B cell (primary cell): ENCODE results near the gene KLHL3. TPM values are rescaled to one million over a fixed set of nuclear protein-coding genes. Genes with fewer than 3 reads are reported as not detected.

Source experiments
- ATAC-seq: fragments of 200-7000 bp; cut with Tn5 transposase; one replicate; pipeline ENCODE4 v1.10.0; 2021; ENCODE audit warnings: low read depth, mild to moderate bottlenecking, moderate number of reproducible peaks, moderate library complexity
- CTCF ChIA-PET: fragments of 350-600 bp; sonication (Branson Sonifier 250); formaldehyde crosslinking; loops from one replicate; lab custom pipeline; 2021; ENCODE audit warnings: antibody characterized with exemption, inconsistent platforms; lab: Charles Lee
- POLR2A ChIA-PET: fragments of 350-600 bp; sonication (Branson Sonifier 250); formaldehyde crosslinking; loops from one replicate; lab custom pipeline; 2021; ENCODE audit warnings: antibody characterized with exemption; lab: Charles Lee
- DNase-seq: peaks from one replicate; pipeline ENCODE4 v3.0.0; 2013
- H2AFZ ChIP-seq: 2 replicates; pipeline ENCODE4 v1.6.1; 2012; ENCODE audit warnings: mild to moderate bottlenecking, low read depth, low read length; ENCODE audit not compliant: insufficient read depth, poor library complexity, severe bottlenecking
- H3K27ac ChIP-seq, 2 donors: 1 replicate in 1 of 2; 2 replicates in 1 of 2; pipeline ENCODE4 v1.5.1; 2012 to 2013; ENCODE audit warnings: low read length in 2 of 2, mild to moderate bottlenecking in 2 of 2, moderate library complexity in 1 of 2
- H3K27me3 ChIP-seq, 4 experiments: fragments of 200-600 bp in 1 of 4; sonication (generic) in 1 of 4; replicated peaks in 1 of 4; 1 replicate in 2 of 4; 2 replicates in 2 of 4; pipeline versions ENCODE4 v1.6.1 to v1.7.0; 2013 to 2016; ENCODE audit warnings: low read length in 3 of 4, mild to moderate bottlenecking in 2 of 4, mixed read lengths in 1 of 4, moderate library complexity in 1 of 4; ENCODE audit not compliant: insufficient read depth in 4 of 4, control insufficient read depth in 3 of 4; ENCODE audit errors: control extremely low read depth in 1 of 4
- H3K36me3 ChIP-seq, 2 experiments: replicated peaks in 1 of 2; 1 replicate in 1 of 2; 2 replicates in 1 of 2; pipeline versions ENCODE4 v1.6.1 to v1.7.1; 2013; ENCODE audit warnings: low read length in 1 of 2; ENCODE audit not compliant: insufficient read depth in 2 of 2, control insufficient read depth in 1 of 2; ENCODE audit errors: control extremely low read depth in 1 of 2, extremely low read depth in 1 of 2
- H3K4me1 ChIP-seq, 2 donors: fragments of 200-600 bp in 1 of 2; sonication (generic) in 1 of 2; 1 replicate in 1 of 2; 2 replicates in 1 of 2; pipeline versions ENCODE4 v1.5.1 to v1.6.1; 2013 to 2017; ENCODE audit warnings: low read length in 2 of 2; ENCODE audit not compliant: control insufficient read depth in 2 of 2, insufficient read depth in 2 of 2
- H3K4me2 ChIP-seq: replicated peaks from 2 replicates; pipeline ENCODE3; 2012; ENCODE audit warnings: mild to moderate bottlenecking, low read depth, low read length; ENCODE audit not compliant: poor library complexity, severe bottlenecking
- H3K4me3 ChIP-seq, 5 experiments: fragments of 200-600 bp in 1 of 5; sonication (generic) in 1 of 5; 1 replicate in 3 of 5; 2 replicates in 2 of 5; pipeline versions ENCODE4 v1.5.1 to v1.7.0; 2011 to 2016; ENCODE audit warnings: low read length in 4 of 5, mild to moderate bottlenecking in 4 of 5, low read depth in 2 of 5, control low read depth in 1 of 5, moderate library complexity in 1 of 5; ENCODE audit not compliant: insufficient read depth in 1 of 5; ENCODE audit errors: control extremely low read depth in 1 of 5, extremely low read depth in 1 of 5
- H3K79me2 ChIP-seq: fragments of 200-600 bp; sonication (generic); one replicate; pipeline ENCODE4 v1.6.0; 2016; ENCODE audit warnings: low read length; ENCODE audit not compliant: control insufficient read depth, insufficient read depth
- H3K9ac ChIP-seq: fragments of 200-600 bp; sonication (generic); 2 replicates; pipeline ENCODE4 v1.6.1; 2017; ENCODE audit warnings: mild to moderate bottlenecking, low read length, moderate library complexity
- H3K9me3 ChIP-seq, 3 donors: one replicate each; pipeline versions ENCODE4 v1.6.1 to v1.7.1; 2013; ENCODE audit warnings: low read length in 2 of 3; ENCODE audit not compliant: control insufficient read depth in 2 of 3, insufficient read depth in 1 of 3; ENCODE audit errors: control extremely low read depth in 1 of 3
- H4K20me1 ChIP-seq: 2 replicates; pipeline ENCODE4 v1.6.0; 2012; ENCODE audit warnings: mild to moderate bottlenecking, low read length; ENCODE audit not compliant: insufficient read depth, control insufficient read depth, poor library complexity, severe bottlenecking
- H3K27ac Mint-ChIP-seq: one replicate; pipeline ENCODE4 v1.8.0; 2021; ENCODE audit warnings: mixed read lengths
- H3K27me3 Mint-ChIP-seq: one replicate; pipeline ENCODE4 v1.8.0; 2021; ENCODE audit warnings: mixed read lengths
- H3K4me1 Mint-ChIP-seq: one replicate; pipeline ENCODE4 v1.8.0; 2021; ENCODE audit warnings: mixed read lengths
- H3K4me3 Mint-ChIP-seq: one replicate; pipeline ENCODE4 v1.8.0; 2021; ENCODE audit warnings: mixed read lengths
- H3K9me3 Mint-ChIP-seq: one replicate; pipeline ENCODE4 v1.8.0; 2022; ENCODE audit warnings: mixed read lengths; ENCODE audit not compliant: insufficient read depth
- CTCF ChIP-seq: fragments of 200-600 bp; IDR thresholded peaks from one replicate; pipeline ENCODE4 v1.8.0; 2022; ENCODE audit warnings: antibody characterized with exemption, mild to moderate bottlenecking
- EZH2 ChIP-seq: IDR thresholded peaks from 2 replicates; pipeline ENCODE4 v1.6.1; 2012; ENCODE audit warnings: borderline replicate concordance, low read depth, mild to moderate bottlenecking, moderate library complexity, low read length; ENCODE audit not compliant: insufficient read depth, poor library complexity, severe bottlenecking
- WGBS: methylation state at CpG from one replicate; pipeline ENCODE4 v1.1.5; 2013; ENCODE audit warnings: missing lambda C conversion rate; ENCODE audit not compliant: insufficient coverage; 5-methylcytosine and 5-hydroxymethylcytosine counted together
- intact Hi-C: fragments of 100-400 bp; cut with micrococcal nuclease; formaldehyde crosslinking; loops from one replicate; pipeline ENCODE4 v1.10.0; 2022
- polyA plus RNA-seq: library from polyadenylated mRNA; depleted of rRNA; stranded (reverse); fragments of >200 nt; gene quantifications from 2 replicates; pipeline ENCODE4 v1.2.3, GENCODE V29; 2012
- total RNA-seq, 2 donors: library from RNA; stranded (reverse); fragments of 120-200 nt in 1 of 2; gene quantifications; 1 replicate in 1 of 2; 2 replicates in 1 of 2; pipeline versions ENCODE4 v1.2.3 to v1.2.4, GENCODE V29; 2013 to 2022

Gene KLHL3
- total and polyA plus RNA-seq, 2 donors (not counting 1 experiment from before 2014, with no cell fraction given) = 3.3 to 4.5 TPM

DNA sequence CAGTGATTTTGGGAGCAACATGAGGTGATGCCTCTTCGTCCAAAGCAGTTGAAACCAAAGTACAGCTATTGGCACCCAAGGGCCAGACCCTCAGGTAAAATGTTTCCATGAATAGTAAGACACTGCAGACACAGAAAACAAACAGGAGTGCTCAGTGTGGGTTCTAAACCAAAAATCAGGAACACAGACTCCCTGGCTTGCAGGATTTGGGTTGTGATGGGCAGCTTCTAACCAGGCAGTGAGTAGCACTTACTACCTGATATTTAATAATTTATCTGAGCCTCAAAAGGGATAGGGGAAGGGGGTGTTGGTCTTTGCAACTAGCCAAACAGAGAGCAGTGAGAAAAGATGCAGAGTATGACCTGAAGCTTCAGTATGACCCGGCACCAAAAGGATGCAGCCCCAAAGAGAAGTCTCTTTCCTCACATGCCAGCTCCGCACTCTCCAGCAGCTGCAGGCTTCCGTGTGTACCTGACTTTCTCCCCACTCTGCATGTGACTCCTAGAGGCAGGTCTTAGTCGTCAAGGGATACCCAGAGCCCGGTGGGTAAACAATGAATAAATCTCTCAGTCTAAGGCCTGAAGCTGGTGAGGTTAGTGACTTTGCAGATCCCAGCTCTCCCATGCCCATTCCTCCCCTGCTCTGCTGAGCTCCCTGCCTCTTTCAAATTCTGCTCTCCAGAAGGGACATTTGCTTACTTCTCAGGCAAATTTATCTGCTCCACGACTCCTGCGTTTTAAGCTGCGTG is 131.4 kb downstream of the KLHL3 start:
- Mint-ChIP-seq H3K4me3 (no peak overlapping the region), H3K27ac (no peak overlapping the region), H3K4me1 (no peaks in the 10 kb centered on the region), H3K9me3 (no peaks in the 10 kb centered on the region), H3K27me3 (peaks cover 39% of the 10 kb centered on the region)
- Histone ChIP-seq H4K20me1 (no peaks in the 10 kb centered on the region), H3K79me2 (no peaks in the 10 kb centered on the region), H3K4me1 (no peaks in the 10 kb centered on the region), H3K9ac (no peak overlapping the region), H3K4me2 (no peak overlapping the region), H3K4me3 (no peak overlapping the region), H3K27me3 (peaks cover 0 to 12% (median 1%) of the 10 kb centered on the region in 4 experiments), H2AFZ (no peak overlapping the region), H3K36me3 (no peaks in the 10 kb centered on the region), H3K9me3 (no peaks in the 10 kb centered on the region), H3K27ac (no peak overlapping the region)
- ChIA-PET POLR2A (no interaction called here), CTCF (no interaction called here)
- WGBS = 28% methylated on average over 4 of the region's 9 CpGs
- TF ChIP-seq EZH2 = no peak
- no peak for TF ChIP-seq CTCF
- intact Hi-C loops = no loop called here
- ATAC-seq (no peak), DNase-seq (no peak)

GRCh38 chr5:137603891-137604290 is 132.0 kb downstream of the KLHL3 start:
- H3K4me2 ChIP-seq = no peak overlapping the region
- Mint-ChIP-seq H3K4me3 (no peak overlapping the region), H3K4me1 (no peaks in the 10 kb centered on the region), H3K9me3 (no peaks in the 10 kb centered on the region), H3K27me3 (peaks cover 44% of the 10 kb centered on the region), H3K27ac (no peak overlapping the region)
- ATAC-seq (no peak), DNase-seq (no peak)
- no peak overlapping the region for H2AFZ ChIP-seq
- H3K27ac ChIP-seq = no peak overlapping the region
- H3K4me3 ChIP-seq = no peak overlapping the region
- ChIA-PET POLR2A (no interaction called here), CTCF (no interaction called here)
- no peak overlapping the region for H3K9ac ChIP-seq
- no peaks in the 10 kb centered on the region for H3K36me3 ChIP-seq
- no peaks in the 10 kb centered on the region for H3K9me3 ChIP-seq
- peaks cover 0 to 15% (median 1%) of the 10 kb centered on the region in 4 experiments for H3K27me3 ChIP-seq
- intact Hi-C loops = no loop called here
- WGBS = no CpG with 5 or more reads among the region's 1 CpG
- TF ChIP-seq CTCF = no peak
- TF ChIP-seq EZH2 = no peak
- H3K4me1 ChIP-seq = no peaks in the 10 kb centered on the region
- no peaks in the 10 kb centered on the region for H4K20me1 ChIP-seq
- no peaks in the 10 kb centered on the region for H3K79me2 ChIP-seq
